Liver (tissue), 6 donors: Measurements from ENCODE around the gene RPLP2. TPM values are rescaled to one million over a fixed set of nuclear protein-coding genes. Genes with fewer than 3 reads are reported as not detected.

Experiments
- ATF3 ChIP-seq: IDR thresholded peaks from 2 replicates; pipeline ENCODE4 v1.6.1; 2016; ENCODE audit warnings: antibody characterized with exemption
- RXRA ChIP-seq, 2 donors: IDR thresholded peaks; 2 replicates each; pipeline ENCODE4 v1.6.1; 2017 to 2018; ENCODE audit warnings: antibody characterized with exemption in 2 of 2, mild to moderate bottlenecking in 1 of 2
- SP1 ChIP-seq: IDR thresholded peaks from 2 replicates; pipeline ENCODE4 v1.6.1; 2018; ENCODE audit warnings: antibody characterized with exemption, mild to moderate bottlenecking
- TAF1 ChIP-seq: conservative IDR thresholded peaks from 2 replicates; pipeline ENCODE4 v1.6.1; 2016; ENCODE audit warnings: antibody characterized with exemption, mild to moderate bottlenecking
- polyA plus RNA-seq, 2 donors: library from polyadenylated mRNA; stranded (reverse) in 1 of 2; unstranded in 1 of 2; fragments of 200-250 nt in 1 of 2; fragments of >200 nt in 1 of 2; fragmentation: Nextera tagmentation in 1 of 2; extraction: Ambion mirVana in 1 of 2; gene quantifications; one replicate each; pipeline versions ENCODE4 v1.2.1 to v1.2.3, GENCODE V29; 2013 to 2015
- small RNA-seq: library from RNA; depleted of rRNA; stranded (forward); fragments of <200 nt; gene quantifications from one replicate; pipeline ENCODE3, GENCODE V24; 2014
- total RNA-seq, 2 donors: library from RNA; depleted of rRNA; stranded (reverse); fragments of >200 nt; gene quantifications; one replicate each; pipeline ENCODE4 v1.2.3, GENCODE V29; 2014
- donor health status: healthy.
- donor health status: healthy.
- donor health status: healthy.

The RPLP2 gene
- total and polyA plus RNA-seq, 4 donors = 59.8 to 476 (median 285) TPM

- TF ChIP-seq TAF1 (no peak), RXRA (IDR thresholded peaks at IDR 0.05) (no peak), ATF3 (no peak), SP1 (no peak)
Measured at GRCh38 chr11:862081-862661, 52.4 kb downstream of the RPLP2 start (continued).

Small RNA genes within 50 kb of the gene (small RNA-seq; reads per million reads assigned to genes)
- not detected for gene SNORA52

Other genes with a start within 250 kb of the RPLP2 start
- gene LMNTD2, start 249.2 kb upstream of the RPLP2 start, total RNA-seq = 1 to 10 TPM; 1.2 to 2.9 TPM
- 1 to 10 TPM; 1.6 to 4.6 TPM for gene LMNTD2, start 249.2 kb upstream of the RPLP2 start, polyA plus RNA-seq
- gene RASSF7, start 249.0 kb upstream of the RPLP2 start, total RNA-seq = 10 to 100 TPM; 11.5 to 35.5 TPM
- gene RASSF7, start 249.0 kb upstream of the RPLP2 start, polyA plus RNA-seq = 10 to 100 TPM; 38.3 to 50.4 TPM
- gene PHRF1, start 233.5 kb upstream of the RPLP2 start, total RNA-seq = 10 to 100 TPM; 22.4 to 25.2 TPM
- gene PHRF1, start 233.5 kb upstream of the RPLP2 start, polyA plus RNA-seq = 10 to 100 TPM in 1 of 2 donors, 1 to 10 TPM in 1; 2.4 to 15.1 TPM
- gene IRF7, start 194.0 kb upstream of the RPLP2 start, total RNA-seq = 10 to 100 TPM; 15.7 to 62.4 TPM
- gene IRF7, start 194.0 kb upstream of the RPLP2 start, polyA plus RNA-seq = 10 to 100 TPM; 23.8 to 50.3 TPM
- gene CDHR5, start 185.0 kb upstream of the RPLP2 start, total RNA-seq = 10 to 100 TPM; 34.8 to 79.7 TPM
- gene CDHR5, start 185.0 kb upstream of the RPLP2 start, polyA plus RNA-seq = 10 to 100 TPM; 29.4 to 86.2 TPM
- not detected for gene SCT, start 182.8 kb upstream of the RPLP2 start, total RNA-seq
- gene SCT, start 182.8 kb upstream of the RPLP2 start, polyA plus RNA-seq = not detected
- not detected for gene DRD4, start 172.7 kb upstream of the RPLP2 start, total RNA-seq
- gene DRD4, start 172.7 kb upstream of the RPLP2 start, polyA plus RNA-seq = not detected
- 10 to 100 TPM in 1 of 2 donors, 1 to 10 TPM in 1; 9.6 to 11.4 TPM for gene DEAF1, start 114.7 kb upstream of the RPLP2 start, total RNA-seq
- 10 to 100 TPM in 1 of 2 donors, 1 to 10 TPM in 1; 7.0 to 10.5 TPM for gene DEAF1, start 114.7 kb upstream of the RPLP2 start, polyA plus RNA-seq
- 10 to 100 TPM in 1 of 2 donors, 1 to 10 TPM in 1; 5.1 to 11.1 TPM for gene TMEM80, start 114.2 kb upstream of the RPLP2 start, total RNA-seq
- 10 to 100 TPM in 1 of 2 donors, 1 to 10 TPM in 1; 5.3 to 12.4 TPM for gene TMEM80, start 114.2 kb upstream of the RPLP2 start, polyA plus RNA-seq
- gene EPS8L2, start 103.7 kb upstream of the RPLP2 start, total RNA-seq = 100 to 1,000 TPM in 1 of 2 donors, 10 to 100 TPM in 1; 24.4 to 138 TPM
- 10 to 100 TPM; 62.2 to 63.2 TPM for gene EPS8L2, start 103.7 kb upstream of the RPLP2 start, polyA plus RNA-seq
- gene TALDO1, start 62.5 kb upstream of the RPLP2 start, total RNA-seq = 100 to 1,000 TPM in 1 of 2 donors, 10 to 100 TPM in 1; 72.5 to 181 TPM
- 100 to 1,000 TPM; 123 to 133 TPM for gene TALDO1, start 62.5 kb upstream of the RPLP2 start, polyA plus RNA-seq
- gene GATD1, start 32.5 kb upstream of the RPLP2 start, total RNA-seq = 10 to 100 TPM; 26.3 to 37.2 TPM
- gene GATD1, start 32.5 kb upstream of the RPLP2 start, polyA plus RNA-seq = 10 to 100 TPM; 22.7 to 23.0 TPM
- gene CEND1, start 19.9 kb upstream of the RPLP2 start, total RNA-seq = not detected
- not detected for gene CEND1, start 19.9 kb upstream of the RPLP2 start, polyA plus RNA-seq
- gene SLC25A22, start 11.7 kb upstream of the RPLP2 start, total RNA-seq = 10 to 100 TPM in 1 of 2 donors, 1 to 10 TPM in 1; 5.3 to 15.1 TPM
- 10 to 100 TPM in 1 of 2 donors, 1 to 10 TPM in 1; 9.0 to 26.8 TPM for gene SLC25A22, start 11.7 kb upstream of the RPLP2 start, polyA plus RNA-seq
- 10 to 100 TPM in 1 of 2 donors, 1 to 10 TPM in 1; 7.8 to 10.4 TPM for gene PIDD1, start 4.7 kb upstream of the RPLP2 start, total RNA-seq
- 1 to 10 TPM; 6.4 to 7.3 TPM for gene PIDD1, start 4.7 kb upstream of the RPLP2 start, polyA plus RNA-seq
- gene PNPLA2, start 8.9 kb downstream of the RPLP2 start, total RNA-seq = 10 to 100 TPM; 13.7 to 29.1 TPM
- 10 to 100 TPM; 25.3 to 58.9 TPM for gene PNPLA2, start 8.9 kb downstream of the RPLP2 start, polyA plus RNA-seq
- gene CRACR2B, start 18.0 kb downstream of the RPLP2 start, total RNA-seq = 1 to 10 TPM in 1 of 2 donors, under 1 TPM in 1; 0.14 to 2.8 TPM
- 1 to 10 TPM; 1.6 to 2.9 TPM for gene CRACR2B, start 18.0 kb downstream of the RPLP2 start, polyA plus RNA-seq
- 100 to 1,000 TPM in 1 of 2 donors, 10 to 100 TPM in 1; 31.6 to 127 TPM for gene CD151, start 23.0 kb downstream of the RPLP2 start, total RNA-seq
- 100 to 1,000 TPM; 121 to 264 TPM for gene CD151, start 23.0 kb downstream of the RPLP2 start, polyA plus RNA-seq
- gene POLR2L, start 32.6 kb downstream of the RPLP2 start, total RNA-seq = 10 to 100 TPM; 28.1 to 60.4 TPM
- 100 to 1,000 TPM; 152 to 230 TPM for gene POLR2L, start 32.6 kb downstream of the RPLP2 start, polyA plus RNA-seq
- 10 to 100 TPM; 25.2 to 35.6 TPM for gene TSPAN4, start 32.9 kb downstream of the RPLP2 start, total RNA-seq
- 10 to 100 TPM; 16.5 to 38.1 TPM for gene TSPAN4, start 32.9 kb downstream of the RPLP2 start, polyA plus RNA-seq
- gene CHID1, start 100.8 kb downstream of the RPLP2 start, total RNA-seq = 10 to 100 TPM; 39.5 to 67.1 TPM
- 10 to 100 TPM; 51.1 to 68.8 TPM for gene CHID1, start 100.8 kb downstream of the RPLP2 start, polyA plus RNA-seq
- 10 to 100 TPM; 20.5 to 39.7 TPM for gene AP2A2, start 115.9 kb downstream of the RPLP2 start, total RNA-seq
- 10 to 100 TPM; 22.0 to 25.5 TPM for gene AP2A2, start 115.9 kb downstream of the RPLP2 start, polyA plus RNA-seq
- gene MUC6, start 226.8 kb downstream of the RPLP2 start, total RNA-seq = under 1 TPM; 0.05 to 0.25 TPM
- gene MUC6, start 226.8 kb downstream of the RPLP2 start, polyA plus RNA-seq = under 1 TPM; 0.12 to 0.54 TPM